NB4 (cell line): Measurements from ENCODE around the gene NMNAT1.

Experiments used
- DNase-seq: peaks from one replicate; pipeline ENCODE4 v3.0.0; 2010; ENCODE audit warnings: low read depth
- H3K4me3 ChIP-seq: one replicate; pipeline ENCODE4 v1.5.1; 2011; ENCODE audit warnings: mild to moderate bottlenecking, low read depth, low read length, moderate library complexity
- CTCF ChIP-seq: IDR thresholded peaks from one replicate; pipeline ENCODE4 v1.5.1; 2012; ENCODE audit warnings: low read depth, low read length
- MAX ChIP-seq: IDR thresholded peaks from 2 replicates; pipeline ENCODE4 v1.6.1; 2011; ENCODE audit warnings: low read depth, low read length
- MYC ChIP-seq: IDR thresholded peaks from 2 replicates; pipeline ENCODE4 v1.6.1; 2011; ENCODE audit warnings: low read depth, low read length
- POLR2A ChIP-seq: IDR thresholded peaks from 2 replicates; pipeline ENCODE4 v1.6.1; 2011; ENCODE audit warnings: mild to moderate bottlenecking; ENCODE audit not compliant: insufficient read length; ENCODE audit errors: extremely low read depth

The NMNAT1 gene

GRCh38 chr1:9904596-9904995, 38.7 kb upstream of the NMNAT1 start:
- H3K4me3 ChIP-seq, result no peak overlapping the region
- TF ChIP-seq CTCF, result no peak
- TF ChIP-seq POLR2A, result no peak
- no peak for TF ChIP-seq MAX
- no peak for TF ChIP-seq MYC
- no peak for DNase-seq

- TF ChIP-seq CTCF, result no peak
- TF ChIP-seq POLR2A, result no peak
- no peak for TF ChIP-seq MYC
- TF ChIP-seq MAX, result no peak
- DNase-seq, result peak; percentile 42
- no peak overlapping the region for H3K4me3 ChIP-seq
Measured at GRCh38 chr1:9905010-9905409, 38.3 kb upstream of the NMNAT1 start.

- no peak overlapping the region for H3K4me3 ChIP-seq
- no peak for TF ChIP-seq MAX
- no peak for TF ChIP-seq MYC
- TF ChIP-seq POLR2A, result no peak
- no peak for TF ChIP-seq CTCF
- DNase-seq, result no peak
Measured at GRCh38 chr1:9906466-9906865, 36.8 kb upstream of the NMNAT1 start.

GRCh38 chr1:9907441-9907840, 35.8 kb upstream of the NMNAT1 start:
- DNase-seq, result peak; percentile 35
- no peak overlapping the region for H3K4me3 ChIP-seq
- TF ChIP-seq MAX (no peak), MYC (no peak), CTCF (no peak), POLR2A (no peak)

GRCh38 chr1:9908871-9909233, 34.4 kb upstream of the NMNAT1 start:
- H3K4me3 ChIP-seq, result peak overlapping the region; percentile 62
- no peak for DNase-seq
- no peak for TF ChIP-seq CTCF
- TF ChIP-seq MYC, result no peak
- no peak for TF ChIP-seq POLR2A
- no peak for TF ChIP-seq MAX

GRCh38 chr1:9909234-9910046, 33.8 kb upstream of the NMNAT1 start:
- TF ChIP-seq MAX (no peak), MYC (no peak), POLR2A (no peak), CTCF (no peak)
- DNase-seq, result peak; percentile 64
- peak overlapping the region; percentile 62 for H3K4me3 ChIP-seq
